Thoracic aorta (tissue), 2 donors: ENCODE data around the gene NAA38. TPM values are rescaled to one million over a fixed set of nuclear protein-coding genes. Genes with fewer than 3 reads are reported as not detected.

Experiments used
- ATAC-seq: fragments of 150-250 bp; one replicate; pipeline ENCODE4 v1.8.0; 2017; ENCODE audit warnings: low read depth; ENCODE audit not compliant: insufficient number of reproducible peaks, low FRiP score
- DNase-seq: peaks from one replicate; pipeline ENCODE4 v3.0.0-alpha.2; 2020; ENCODE audit warnings: low spot score
- H3K27ac ChIP-seq, 2 donors: fragments of 200-600 bp; sonication (generic); 1 replicate in 1 of 2; 2 replicates in 1 of 2; pipeline ENCODE4 v1.5.1; 2016; ENCODE audit warnings: mild to moderate bottlenecking in 2 of 2, moderate library complexity in 2 of 2
- H3K27me3 ChIP-seq: fragments of 200-600 bp; sonication (generic); replicated peaks from 2 replicates; pipeline ENCODE4 v1.6.0; 2016; ENCODE audit warnings: mild to moderate bottlenecking; ENCODE audit not compliant: insufficient read depth
- H3K36me3 ChIP-seq: fragments of 200-600 bp; sonication (generic); one replicate; pipeline ENCODE4 v1.5.1; 2016
- H3K4me1 ChIP-seq, 2 donors: fragments of 200-600 bp; sonication (generic); 1 replicate in 1 of 2; 2 replicates in 1 of 2; pipeline versions ENCODE4 v1.5.1 to v1.6.0; 2016; ENCODE audit warnings: low read depth in 2 of 2, mild to moderate bottlenecking in 1 of 2; ENCODE audit not compliant: control insufficient read depth in 1 of 2
- H3K4me3 ChIP-seq: fragments of 200-600 bp; sonication (generic); 2 replicates; pipeline ENCODE4 v1.5.1; 2016; ENCODE audit warnings: mild to moderate bottlenecking
- H3K9me3 ChIP-seq: fragments of 200-600 bp; sonication (generic); 2 replicates; pipeline ENCODE4 v1.5.1; 2016
- CTCF ChIP-seq: fragments of 200-600 bp; sonication (generic); IDR thresholded peaks from one replicate; pipeline ENCODE4 v1.5.1; 2019; ENCODE audit warnings: antibody characterized with exemption
- total RNA-seq, 2 donors: library from RNA; depleted of rRNA; stranded (reverse); fragments of >200 nt; gene quantifications; one replicate each; pipeline versions ENCODE4 v1.1.0 to v1.2.3, GENCODE V29; 2016

The NAA38 gene
- total RNA-seq, 2 donors from 2014 or later: 49.5 to 62.7 TPM

- ATAC-seq (no peak), DNase-seq (no peak)
- no peak for TF ChIP-seq CTCF
- Histone ChIP-seq H3K9me3 (no peaks in the 10 kb centered on the region), H3K36me3 (no peaks in the 10 kb centered on the region), H3K4me3 (peak overlapping the region; percentile 94), H3K4me1 (peaks cover 28 to 63% of the 10 kb centered on the region in 2 donors), H3K27ac (peak overlapping the region in 1 of 2 donors; percentile 91), H3K27me3 (no peaks in the 10 kb centered on the region)
Observed at GRCh38 chr17:7884581-7885366, 27.4 kb upstream of the NAA38 start.

GRCh38 chr17:7883781-7884386, 26.5 kb upstream of the NAA38 start:
- peaks cover 23 to 55% of the 10 kb centered on the region in 2 donors for H3K4me1 ChIP-seq
- H3K27me3 ChIP-seq: no peaks in the 10 kb centered on the region
- ATAC-seq: no peak
- no peak for DNase-seq
- peak overlapping the region in 1 of 2 donors; percentile 33 for H3K27ac ChIP-seq
- H3K4me3 ChIP-seq: peak overlapping the region; percentile 59
- no peaks in the 10 kb centered on the region for H3K36me3 ChIP-seq
- TF ChIP-seq CTCF: no peak
- H3K9me3 ChIP-seq: no peaks in the 10 kb centered on the region

GRCh38 chr17:7882629-7883028, 25.3 kb upstream of the NAA38 start:
- H3K9me3 ChIP-seq: no peaks in the 10 kb centered on the region
- no peaks in the 10 kb centered on the region for H3K27me3 ChIP-seq
- DNase-seq (no peak), ATAC-seq (no peak)
- no peaks in the 10 kb centered on the region for H3K36me3 ChIP-seq
- H3K27ac ChIP-seq: no peak overlapping the region
- H3K4me3 ChIP-seq: no peak overlapping the region
- TF ChIP-seq CTCF: no peak
- peaks cover 12 to 43% of the 10 kb centered on the region in 2 donors for H3K4me1 ChIP-seq

- DNase-seq (no peak), ATAC-seq (no peak)
- Histone ChIP-seq H3K9me3 (no peaks in the 10 kb centered on the region), H3K27me3 (no peaks in the 10 kb centered on the region), H3K27ac (no peak overlapping the region), H3K4me3 (no peak overlapping the region), H3K36me3 (no peaks in the 10 kb centered on the region), H3K4me1 (peaks cover 12 to 43% of the 10 kb centered on the region in 2 donors)
- no peak for TF ChIP-seq CTCF
Observed at GRCh38 chr17:7882068-7882467, 24.7 kb upstream of the NAA38 start.

GRCh38 chr17:7881276-7882054, 24.1 kb upstream of the NAA38 start:
- ATAC-seq: no peak
- H3K4me1 ChIP-seq: peaks cover 7 to 38% of the 10 kb centered on the region in 2 donors
- no peak overlapping the region for H3K27ac ChIP-seq
- H3K9me3 ChIP-seq: no peaks in the 10 kb centered on the region
- DNase-seq: no peak
- no peak overlapping the region for H3K4me3 ChIP-seq
- H3K27me3 ChIP-seq: no peaks in the 10 kb centered on the region
- TF ChIP-seq CTCF: no peak
- H3K36me3 ChIP-seq: no peaks in the 10 kb centered on the region
